GM08714 (cell line): ENCODE data around the gene R3HDM2.

ENCODE experiments used
- H3K4me3 ChIP-seq: fragments of 200-500 bp; sonication (Bioruptor generic); 2 replicates; pipeline ENCODE4 v1.5.1; 2014; ENCODE audit warnings: mild to moderate bottlenecking, low read length, inconsistent platforms
- ZNF274 ChIP-seq: IDR thresholded peaks from 2 replicates; pipeline ENCODE4 v1.6.1; 2012; ENCODE audit warnings: mild to moderate bottlenecking, low read depth, low read length

The R3HDM2 gene

DNA sequence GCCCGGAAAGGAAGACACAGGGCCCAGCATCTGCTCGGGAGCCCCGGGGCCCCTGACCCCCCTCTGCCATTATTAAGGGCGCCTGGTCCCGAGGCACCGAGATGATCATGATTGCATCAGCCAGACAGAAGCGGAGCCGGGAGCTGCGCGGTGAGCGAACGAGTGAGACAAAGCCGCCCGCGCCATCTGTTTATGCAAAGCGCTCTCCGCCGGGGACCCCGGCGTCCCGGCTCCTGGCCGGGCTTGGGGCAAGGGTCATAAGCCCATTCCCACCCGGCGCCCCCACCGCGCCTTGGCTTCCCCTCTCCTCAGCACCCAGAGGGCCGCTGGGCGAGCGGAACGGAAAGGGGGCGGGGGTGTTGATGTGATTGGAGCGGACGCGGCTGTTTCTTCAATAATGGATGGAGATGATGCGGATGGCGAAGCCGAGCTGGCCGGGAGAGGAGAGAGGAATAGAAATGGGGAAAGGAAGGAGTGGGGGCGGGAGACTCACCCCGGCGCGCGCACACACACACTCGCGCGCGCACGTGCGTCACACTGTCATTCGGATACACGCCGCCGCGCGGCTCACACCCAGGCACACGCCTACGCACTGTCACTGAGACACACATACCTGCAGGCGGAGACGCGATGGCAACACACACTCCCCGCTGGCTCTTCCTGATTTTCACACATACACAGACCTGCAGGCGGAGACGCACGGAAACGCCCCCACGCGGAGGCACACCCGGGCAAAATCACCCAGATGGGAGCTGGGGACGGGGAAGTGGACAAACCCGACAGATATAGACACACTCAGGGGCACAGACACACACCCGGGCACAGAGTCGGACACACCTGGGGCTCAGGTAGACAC is 190.5 kb downstream of the R3HDM2 start:
- no peak for TF ChIP-seq ZNF274
- peak overlapping the region; percentile 61; the same call in 1 of the 2 replicates for H3K4me3 ChIP-seq

GRCh38 chr12:57239587-57240065 is 191.2 kb downstream of the R3HDM2 start:
- peak overlapping the region; percentile 61; the same call in 1 of the 2 replicates for H3K4me3 ChIP-seq
- no peak for TF ChIP-seq ZNF274

- TF ChIP-seq ZNF274 = no peak
- H3K4me3 ChIP-seq = peak overlapping the region; percentile 61; the same call in 1 of the 2 replicates
Measured at GRCh38 chr12:57238854-57239554, 191.8 kb downstream of the R3HDM2 start.

DNA sequence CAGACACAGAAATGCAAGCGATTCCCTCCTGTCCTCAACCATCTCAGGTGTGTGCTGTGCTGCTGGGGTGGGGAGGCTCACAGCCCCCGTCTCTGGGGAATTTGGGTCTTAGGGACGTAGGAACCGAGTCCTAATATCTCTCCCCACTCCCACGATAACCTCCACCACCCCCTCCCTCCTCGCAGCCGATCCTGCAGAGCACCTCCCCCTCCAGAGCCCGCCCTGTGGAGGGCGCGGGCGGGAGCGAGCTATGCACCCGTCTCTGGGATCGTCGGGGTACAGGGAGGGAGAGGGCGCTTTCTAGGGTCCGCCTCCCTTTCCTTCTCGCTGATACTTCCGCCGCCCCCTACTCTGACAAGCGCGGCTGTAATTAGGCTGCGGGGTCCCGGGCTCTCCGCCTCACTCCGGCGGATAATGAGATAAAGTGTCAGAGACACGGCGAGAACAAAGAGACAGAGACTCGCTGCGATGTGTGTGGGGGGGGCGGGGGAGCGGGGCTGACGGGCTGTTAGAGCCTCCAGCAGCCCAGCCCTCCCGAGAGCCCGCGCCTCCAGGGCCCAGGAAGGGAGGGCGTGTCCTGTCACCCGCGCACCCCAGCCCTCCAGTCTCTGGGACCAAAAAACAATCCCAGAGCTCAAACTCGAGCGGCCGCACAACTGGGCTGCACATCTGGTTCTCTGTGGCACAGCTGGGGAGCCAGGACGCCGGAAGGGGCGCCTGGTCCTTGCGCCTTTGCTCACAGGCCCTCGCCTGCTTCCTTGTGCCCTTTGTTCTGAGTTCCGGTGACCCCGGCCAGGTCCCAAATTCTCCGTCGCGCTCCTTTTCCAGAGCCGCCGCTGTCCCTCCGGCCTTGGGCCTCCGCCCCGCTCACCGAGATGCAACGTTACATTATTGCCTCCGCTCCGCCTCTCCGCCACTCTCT is 192.7 kb downstream of the R3HDM2 start:
- H3K4me3 ChIP-seq = peak overlapping the region; percentile 23; the same call in 1 of the 2 replicates
- no peak for TF ChIP-seq ZNF274

- no peak overlapping the region for H3K4me3 ChIP-seq
- TF ChIP-seq ZNF274 = no peak
Measured at GRCh38 chr12:57237596-57237931, 193.3 kb downstream of the R3HDM2 start.

GRCh38 chr12:57236925-57237595 is 193.8 kb downstream of the R3HDM2 start:
- TF ChIP-seq ZNF274 = no peak
- H3K4me3 ChIP-seq = no peak overlapping the region

- no peak for TF ChIP-seq ZNF274
- no peak overlapping the region for H3K4me3 ChIP-seq
Measured at GRCh38 chr12:57236201-57236924, 194.5 kb downstream of the R3HDM2 start.

DNA sequence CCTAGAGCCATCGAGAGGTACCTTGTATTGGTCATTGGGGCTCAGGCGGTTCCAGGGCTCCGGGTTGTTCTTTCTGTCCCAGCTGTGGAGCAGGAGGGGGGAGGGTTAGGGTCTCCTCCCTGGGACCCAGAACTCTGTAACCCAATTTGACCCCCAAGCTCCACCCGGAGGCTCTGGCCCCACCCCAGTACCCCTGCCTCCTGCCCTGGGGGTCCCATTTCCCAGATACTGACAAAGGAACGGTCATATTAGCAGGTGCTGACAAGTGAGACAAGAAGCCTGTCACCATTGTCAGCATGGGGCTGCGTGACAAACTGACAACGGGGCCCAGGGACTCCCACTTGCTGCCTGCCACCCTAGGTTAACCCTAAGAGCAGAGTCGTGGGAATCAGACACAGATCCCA is 195.1 kb downstream of the R3HDM2 start:
- H3K4me3 ChIP-seq = no peak overlapping the region
- no peak for TF ChIP-seq ZNF274

- no peak overlapping the region for H3K4me3 ChIP-seq
- no peak for TF ChIP-seq ZNF274
Measured at GRCh38 chr12:57235017-57235727, 195.7 kb downstream of the R3HDM2 start.

DNA sequence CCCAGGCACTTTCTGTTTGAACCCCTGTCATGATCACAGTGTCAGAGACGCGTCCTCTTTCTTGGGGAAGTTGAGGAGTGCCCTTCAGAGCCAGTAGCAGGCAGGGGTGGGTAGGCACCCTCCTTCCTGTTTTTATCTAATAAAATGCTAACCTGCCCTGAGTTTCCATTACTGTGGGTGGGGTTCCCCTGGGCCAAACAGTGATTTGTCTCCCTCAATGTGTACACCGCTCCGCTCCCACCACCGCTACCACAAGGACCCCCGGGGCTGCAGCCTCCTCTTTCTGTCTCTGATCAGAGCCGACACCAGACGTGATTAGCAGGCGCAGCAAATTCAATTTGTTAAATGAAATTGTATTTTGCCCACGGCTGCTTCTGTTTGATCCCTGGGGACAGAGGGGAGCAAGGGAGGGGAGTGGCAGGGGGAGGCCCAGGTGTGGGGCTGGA is 196.2 kb downstream of the R3HDM2 start:
- no peak overlapping the region for H3K4me3 ChIP-seq
- no peak for TF ChIP-seq ZNF274

- no peak overlapping the region for H3K4me3 ChIP-seq
- TF ChIP-seq ZNF274 = no peak
Measured at GRCh38 chr12:57234233-57234570, 196.6 kb downstream of the R3HDM2 start.
